Left ventricle myocardium inferior (tissue), 1 donor: Measurements from ENCODE around the gene RSAD1. TPM values are rescaled to one million over a fixed set of nuclear protein-coding genes. Genes with fewer than 3 reads are reported as not detected.

Experiments
- DNase-seq: peaks from one replicate; pipeline ENCODE4 v3.0.0-alpha.2; 2020
- H3K27ac ChIP-seq: fragments of 200-600 bp; replicated peaks from 2 replicates; pipeline ENCODE4 v1.8.0; 2021
- H3K27me3 ChIP-seq: fragments of 200-600 bp; 2 replicates; pipeline ENCODE4 v1.8.0; 2021; ENCODE audit warnings: low read depth
- H3K36me3 ChIP-seq: fragments of 200-600 bp; 2 replicates; pipeline ENCODE4 v1.8.0; 2021
- H3K4me1 ChIP-seq: fragments of 200-600 bp; 2 replicates; pipeline ENCODE4 v1.8.0; 2021
- H3K4me3 ChIP-seq: fragments of 200-600 bp; 2 replicates; pipeline ENCODE4 v1.8.0; 2021; ENCODE audit warnings: mild to moderate bottlenecking, moderate library complexity
- H3K9me3 ChIP-seq: fragments of 200-600 bp; replicated peaks from 2 replicates; pipeline ENCODE4 v1.8.0; 2021
- intact Hi-C: fragments of 100-400 bp; cut with micrococcal nuclease; formaldehyde crosslinking; loops from one replicate; pipeline ENCODE4 v1.11.0; 2022
- total RNA-seq: library from RNA; stranded (reverse); fragmentation: NEBNext Ultra II Directional; extraction: Animal tissue kit (Norgen Biotek cat#: 25700); gene quantifications from one replicate; pipeline ENCODE4 v1.2.1, GENCODE V29; 2021
- TF ChIP-seq, protein P1 (sequence below): fragments of 200-600 bp; IDR thresholded peaks from 2 replicates; pipeline ENCODE4 v1.8.0; 2021; ENCODE audit warnings: antibody characterized with exemption, mild to moderate bottlenecking, borderline replicate concordance
- donor health status: DM: no; HTN: yes; CAD: no; lungs with severe emphysema.

The RSAD1 gene
- total RNA-seq, 1 donor from 2014 or later = 51.7 TPM

DNA sequence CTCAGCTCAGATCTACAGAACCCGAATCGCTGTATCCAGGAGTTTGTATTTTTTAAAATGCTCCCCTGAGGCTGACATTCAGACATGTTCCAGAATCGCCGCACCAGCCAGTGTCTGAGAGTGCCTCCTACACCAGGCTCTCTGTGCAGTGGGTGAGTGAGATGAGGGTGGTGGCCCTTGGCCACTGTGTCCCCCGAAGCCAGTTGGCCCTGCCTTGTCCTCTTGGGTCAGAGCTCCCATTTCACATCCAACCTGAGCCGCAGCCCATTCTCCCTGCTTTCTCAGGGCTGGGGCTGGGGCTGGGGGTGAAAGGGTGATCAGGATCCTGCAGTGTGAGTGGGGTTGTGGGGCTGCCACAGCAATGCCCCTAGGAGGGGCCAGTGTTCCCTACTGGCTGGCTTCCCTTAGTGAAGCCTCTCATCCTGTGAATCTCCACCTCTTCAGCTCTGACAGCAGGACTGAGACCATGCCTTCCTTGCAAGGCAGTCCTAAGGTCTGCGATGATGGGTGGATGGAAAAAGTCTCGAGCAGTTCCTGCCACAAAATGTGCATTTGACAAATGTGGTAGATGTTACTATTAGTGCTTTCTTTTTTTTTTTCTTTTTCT, 16.7 kb downstream of the RSAD1 start:
- Histone ChIP-seq H3K4me1 (no peaks in the 10 kb centered on the region), H3K9me3 (no peaks in the 10 kb centered on the region), H3K36me3 (no peaks in the 10 kb centered on the region), H3K4me3 (no peak overlapping the region), H3K27me3 (no peaks in the 10 kb centered on the region), H3K27ac (no peak overlapping the region)
- intact Hi-C loops = no loop called here
- TF ChIP-seq, protein P1, sequence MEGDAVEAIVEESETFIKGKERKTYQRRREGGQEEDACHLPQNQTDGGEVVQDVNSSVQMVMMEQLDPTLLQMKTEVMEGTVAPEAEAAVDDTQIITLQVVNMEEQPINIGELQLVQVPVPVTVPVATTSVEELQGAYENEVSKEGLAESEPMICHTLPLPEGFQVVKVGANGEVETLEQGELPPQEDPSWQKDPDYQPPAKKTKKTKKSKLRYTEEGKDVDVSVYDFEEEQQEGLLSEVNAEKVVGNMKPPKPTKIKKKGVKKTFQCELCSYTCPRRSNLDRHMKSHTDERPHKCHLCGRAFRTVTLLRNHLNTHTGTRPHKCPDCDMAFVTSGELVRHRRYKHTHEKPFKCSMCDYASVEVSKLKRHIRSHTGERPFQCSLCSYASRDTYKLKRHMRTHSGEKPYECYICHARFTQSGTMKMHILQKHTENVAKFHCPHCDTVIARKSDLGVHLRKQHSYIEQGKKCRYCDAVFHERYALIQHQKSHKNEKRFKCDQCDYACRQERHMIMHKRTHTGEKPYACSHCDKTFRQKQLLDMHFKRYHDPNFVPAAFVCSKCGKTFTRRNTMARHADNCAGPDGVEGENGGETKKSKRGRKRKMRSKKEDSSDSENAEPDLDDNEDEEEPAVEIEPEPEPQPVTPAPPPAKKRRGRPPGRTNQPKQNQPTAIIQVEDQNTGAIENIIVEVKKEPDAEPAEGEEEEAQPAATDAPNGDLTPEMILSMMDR = no peak
- DNase-seq = no peak

DNA sequence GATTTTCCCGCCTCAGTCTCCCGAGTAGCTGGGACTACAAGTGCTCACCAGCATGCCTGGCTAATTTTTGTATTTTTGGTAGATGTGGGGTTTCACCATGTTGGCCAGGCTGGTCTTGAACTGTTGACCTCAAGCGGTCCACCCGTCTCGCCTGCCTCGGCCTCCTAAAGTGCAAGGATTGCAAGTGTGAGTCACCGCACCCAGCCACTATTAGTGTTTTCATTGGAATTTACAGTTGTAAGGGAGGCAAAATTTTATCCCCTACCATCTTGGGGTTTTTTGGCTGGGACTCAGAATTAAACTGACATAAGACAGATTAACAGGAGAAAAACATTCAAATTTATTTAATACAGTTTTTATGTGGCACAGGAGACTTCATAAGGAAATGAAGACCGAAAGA, 17.3 kb downstream of the RSAD1 start:
- TF ChIP-seq, protein P1 = no peak
- no peak overlapping the region for H3K27ac ChIP-seq
- no peaks in the 10 kb centered on the region for H3K9me3 ChIP-seq
- no peak overlapping the region for H3K4me3 ChIP-seq
- H3K27me3 ChIP-seq = no peaks in the 10 kb centered on the region
- intact Hi-C loops = no loop called here
- H3K36me3 ChIP-seq = no peaks in the 10 kb centered on the region
- no peaks in the 10 kb centered on the region for H3K4me1 ChIP-seq
- DNase-seq = no peak

DNA sequence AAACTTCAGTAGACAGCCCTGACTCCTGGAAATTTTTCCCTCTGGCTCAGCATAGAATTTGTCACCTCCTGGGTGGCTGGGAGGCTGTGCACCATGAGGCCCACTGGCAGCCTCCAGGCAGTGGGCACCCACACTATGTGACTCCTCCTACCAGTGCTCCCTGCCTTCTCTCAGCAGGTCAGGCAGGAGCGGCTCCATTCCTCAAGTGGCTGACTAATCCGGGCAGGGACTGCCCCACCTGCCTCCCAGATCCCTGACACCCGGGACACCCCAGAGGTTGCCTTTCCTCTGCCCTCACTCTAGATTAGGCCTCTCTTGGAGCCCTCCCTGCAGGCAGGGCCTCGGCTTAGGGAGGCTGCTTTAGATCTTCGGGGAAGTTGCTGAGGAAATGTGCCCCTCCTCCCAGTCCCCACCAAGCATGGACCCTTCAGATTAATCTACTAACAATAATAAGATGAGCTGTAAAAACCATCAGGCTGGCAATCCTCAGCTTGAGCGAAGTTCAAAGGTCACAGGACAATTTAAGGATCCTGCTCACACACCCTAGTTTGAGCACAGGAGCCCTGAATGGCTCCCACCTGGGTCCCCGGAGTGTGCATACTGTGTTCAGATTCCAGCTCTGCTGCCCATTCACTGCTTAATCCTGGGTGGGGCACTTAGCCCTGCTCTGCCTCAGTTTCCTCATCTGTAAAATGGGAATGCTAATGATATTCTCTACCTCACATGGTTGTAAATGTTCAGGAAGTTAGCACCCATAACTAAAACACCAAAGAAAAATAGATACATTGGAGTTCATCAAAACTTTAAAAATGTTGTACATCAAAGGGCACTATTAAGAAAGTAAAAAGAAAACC, 19.6 kb downstream of the RSAD1 start:
- no peak overlapping the region for H3K4me3 ChIP-seq
- no peaks in the 10 kb centered on the region for H3K9me3 ChIP-seq
- H3K27ac ChIP-seq = no peak overlapping the region
- intact Hi-C loops = no loop called here
- DNase-seq = no peak
- TF ChIP-seq, protein P1 = no peak
- H3K27me3 ChIP-seq = no peaks in the 10 kb centered on the region
- no peaks in the 10 kb centered on the region for H3K4me1 ChIP-seq
- H3K36me3 ChIP-seq = no peaks in the 10 kb centered on the region

DNA sequence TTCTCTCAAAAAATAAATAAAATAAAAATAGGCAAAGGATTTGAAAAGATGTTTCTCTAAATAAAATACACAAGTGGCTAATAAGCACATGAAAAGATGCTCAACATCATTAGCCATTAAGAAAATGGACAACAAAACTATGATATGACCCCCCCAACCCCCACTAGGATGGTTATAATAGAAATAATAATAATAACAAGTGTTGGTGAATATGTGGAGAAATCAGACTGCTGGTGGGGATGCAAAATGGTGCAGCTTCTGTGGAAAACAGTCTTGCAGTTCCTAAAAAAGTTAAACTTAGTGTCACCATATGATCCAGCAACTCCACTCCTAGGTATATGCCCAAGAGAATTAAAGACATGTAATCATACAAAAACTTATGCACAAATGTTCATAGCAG, 20.6 kb downstream of the RSAD1 start:
- H3K4me3 ChIP-seq = no peak overlapping the region
- DNase-seq = no peak
- no peaks in the 10 kb centered on the region for H3K9me3 ChIP-seq
- H3K4me1 ChIP-seq = no peaks in the 10 kb centered on the region
- TF ChIP-seq, protein P1 = no peak
- no peaks in the 10 kb centered on the region for H3K27me3 ChIP-seq
- no peak overlapping the region for H3K27ac ChIP-seq
- intact Hi-C loops = no loop called here
- H3K36me3 ChIP-seq = no peaks in the 10 kb centered on the region

DNA sequence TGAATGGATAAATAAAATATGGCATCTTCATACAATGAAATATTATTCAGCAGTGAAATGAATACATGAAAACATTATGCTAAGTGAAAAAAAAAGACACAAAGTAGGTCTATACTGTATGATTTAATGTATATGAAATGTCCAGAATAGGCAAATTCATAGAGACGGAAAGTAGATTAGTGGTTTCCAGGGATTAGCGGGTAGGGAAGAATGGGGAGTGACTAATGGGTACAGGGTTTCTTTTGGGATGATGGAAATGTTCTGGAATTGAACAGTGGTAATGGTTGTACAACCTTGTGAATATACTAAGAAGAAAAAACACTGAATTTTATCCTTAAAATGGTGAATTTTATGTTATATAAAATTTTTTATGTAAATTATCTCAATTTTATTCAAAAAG, 21.1 kb downstream of the RSAD1 start:
- Histone ChIP-seq H3K9me3 (no peaks in the 10 kb centered on the region), H3K36me3 (no peaks in the 10 kb centered on the region), H3K27me3 (no peaks in the 10 kb centered on the region), H3K4me1 (no peaks in the 10 kb centered on the region), H3K4me3 (no peak overlapping the region), H3K27ac (no peak overlapping the region)
- no peak for DNase-seq
- intact Hi-C loops = no loop called here
- TF ChIP-seq, protein P1 = no peak
